NCI-H345 (cell line): ENCODE results near the gene NRAP.

Experiments
- DNase-seq: peaks from one replicate; lab custom pipeline; 2025; lab: John Stamatoyannopoulos, UW

Gene NRAP, protein sequence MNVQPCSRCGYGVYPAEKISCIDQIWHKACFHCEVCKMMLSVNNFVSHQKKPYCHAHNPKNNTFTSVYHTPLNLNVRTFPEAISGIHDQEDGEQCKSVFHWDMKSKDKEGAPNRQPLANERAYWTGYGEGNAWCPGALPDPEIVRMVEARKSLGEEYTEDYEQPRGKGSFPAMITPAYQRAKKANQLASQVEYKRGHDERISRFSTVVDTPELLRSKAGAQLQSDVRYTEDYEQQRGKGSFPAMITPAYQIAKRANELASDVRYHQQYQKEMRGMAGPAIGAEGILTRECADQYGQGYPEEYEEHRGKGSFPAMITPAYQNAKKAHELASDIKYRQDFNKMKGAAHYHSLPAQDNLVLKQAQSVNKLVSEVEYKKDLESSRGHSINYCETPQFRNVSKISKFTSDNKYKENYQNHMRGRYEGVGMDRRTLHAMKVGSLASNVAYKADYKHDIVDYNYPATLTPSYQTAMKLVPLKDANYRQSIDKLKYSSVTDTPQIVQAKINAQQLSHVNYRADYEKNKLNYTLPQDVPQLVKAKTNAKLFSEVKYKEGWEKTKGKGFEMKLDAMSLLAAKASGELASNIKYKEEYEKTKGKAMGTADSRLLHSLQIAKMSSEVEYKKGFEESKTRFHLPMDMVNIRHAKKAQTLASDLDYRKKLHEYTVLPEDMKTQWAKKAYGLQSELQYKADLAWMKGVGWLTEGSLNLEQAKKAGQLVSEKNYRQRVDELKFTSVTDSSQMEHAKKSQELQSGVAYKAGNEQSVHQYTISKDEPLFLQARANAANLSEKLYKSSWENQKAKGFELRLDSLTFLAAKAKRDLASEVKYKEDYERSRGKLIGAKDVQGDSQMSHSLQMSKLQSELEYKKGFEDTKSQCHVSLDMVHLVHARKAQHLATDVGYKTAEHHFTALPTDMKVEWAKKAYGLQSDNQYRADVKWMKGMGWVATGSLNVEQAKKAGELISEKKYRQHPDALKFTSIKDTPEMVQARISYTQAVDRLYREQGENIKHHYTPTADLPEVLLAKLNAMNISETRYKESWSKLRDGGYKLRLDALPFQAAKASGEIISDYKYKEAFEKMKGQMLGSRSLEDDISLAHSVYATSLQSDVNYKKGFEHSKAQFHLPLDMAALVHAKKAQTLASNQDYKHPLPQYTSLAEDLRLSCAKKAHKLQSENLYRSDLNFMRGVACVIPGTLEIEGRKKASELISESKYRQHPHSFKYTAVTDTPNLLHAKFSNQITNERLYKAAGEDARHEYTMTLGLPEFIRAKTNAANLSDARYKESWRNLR (N-terminal part only)

DNA sequence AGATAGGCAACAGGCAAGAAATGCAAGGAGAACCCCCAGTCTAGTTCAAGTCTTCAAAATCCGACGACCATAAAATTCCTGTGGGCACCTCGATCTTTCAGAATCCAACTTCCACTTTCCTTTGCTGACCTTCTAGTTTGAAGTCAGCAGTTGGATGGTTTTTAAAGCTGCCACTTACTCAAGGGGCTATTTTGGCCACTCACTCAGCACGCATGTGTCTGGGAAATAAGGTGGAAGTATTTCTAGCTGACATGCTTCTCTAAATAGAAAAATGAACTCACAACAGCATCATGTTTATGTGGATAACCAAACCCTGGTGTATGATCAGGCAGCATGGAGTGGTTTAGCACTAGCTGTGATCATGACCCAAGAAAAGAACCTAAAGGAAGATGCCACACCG lies at the start of gene NRAP:
Gene NRAP (minus strand): TSS at position 134 of the 400 bp plus-strand sequence. CDS start 159 bp downstream, outside the sequence.
- DNase-seq: no peak

DNA sequence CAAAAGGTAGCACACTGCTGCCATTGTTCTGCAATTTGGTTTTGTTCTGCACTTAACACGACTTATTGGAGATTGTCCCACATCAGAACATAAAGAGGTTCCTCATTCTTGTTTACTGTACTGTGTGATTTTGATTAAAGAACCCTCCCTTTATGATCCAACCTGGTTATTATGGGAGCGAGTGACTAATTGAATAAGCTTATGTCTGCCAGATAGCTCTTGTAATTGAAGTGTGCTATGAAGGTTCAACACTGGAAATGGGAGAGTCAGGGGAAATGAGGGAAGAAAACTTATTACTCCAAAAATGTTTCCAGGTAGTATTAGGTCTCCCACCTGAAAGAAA lies 49.8 kb upstream of the NRAP start:
- no peak for DNase-seq

DNA sequence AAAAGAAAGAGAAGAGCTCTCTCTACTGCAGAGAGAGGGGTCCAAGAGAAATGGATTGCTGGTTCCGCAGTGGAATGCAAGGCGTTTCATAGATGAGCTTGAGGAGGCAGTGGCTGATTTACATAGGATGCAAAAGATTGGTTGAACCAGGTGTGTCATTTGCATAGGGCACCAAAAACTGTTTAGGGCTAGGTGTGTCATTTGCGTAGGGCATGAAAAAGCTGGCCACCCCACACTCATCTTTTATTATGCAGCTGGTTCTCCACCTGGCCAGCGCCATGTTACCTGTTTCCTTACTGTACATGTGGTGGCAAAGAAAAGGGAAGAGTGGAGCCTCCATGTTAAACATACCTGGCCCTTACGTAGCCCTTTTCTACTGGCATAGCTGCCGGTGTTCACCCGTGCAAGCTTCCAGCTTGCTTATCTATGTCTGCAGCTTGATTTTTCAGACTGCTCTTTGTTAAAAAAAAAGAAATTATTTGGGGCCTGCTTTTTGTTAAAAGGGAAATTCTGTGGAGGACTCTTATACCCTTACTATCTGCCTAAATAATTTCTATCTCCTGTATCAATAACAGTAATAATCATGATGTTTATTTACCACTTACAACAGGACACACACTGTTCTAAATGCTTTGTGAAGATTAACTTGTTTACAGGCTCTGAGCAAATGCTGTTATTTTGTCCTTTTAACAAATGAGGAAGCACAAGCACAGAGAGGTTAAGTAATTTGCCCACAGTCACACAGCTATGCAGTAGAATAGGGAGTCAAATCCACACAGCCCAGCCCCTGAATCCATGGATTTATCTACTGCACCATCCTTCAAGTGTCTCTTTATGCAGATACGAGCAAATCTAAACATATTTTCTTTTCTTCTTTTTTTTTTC lies 49.2 kb upstream of the NRAP start:
- no peak for DNase-seq

DNA sequence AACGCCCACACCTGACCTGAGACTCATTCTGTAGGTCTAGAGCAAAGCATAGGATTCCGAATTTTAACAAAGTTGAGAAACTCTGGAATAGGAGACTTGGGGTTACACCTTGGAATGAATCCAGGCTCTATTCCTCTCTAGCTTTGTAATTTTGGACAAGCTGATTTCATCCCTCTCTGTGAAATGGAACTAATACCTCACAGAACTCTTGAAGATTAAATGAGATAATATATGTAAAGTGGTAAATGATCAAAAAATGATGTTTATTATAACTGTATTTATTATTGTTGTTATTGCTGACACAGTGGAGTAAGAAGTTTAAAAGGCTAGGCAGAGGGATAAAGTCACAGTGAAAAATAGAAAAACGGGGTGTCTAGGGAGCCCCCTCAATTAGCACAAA lies 48.2 kb upstream of the NRAP start:
- no peak for DNase-seq

DNA sequence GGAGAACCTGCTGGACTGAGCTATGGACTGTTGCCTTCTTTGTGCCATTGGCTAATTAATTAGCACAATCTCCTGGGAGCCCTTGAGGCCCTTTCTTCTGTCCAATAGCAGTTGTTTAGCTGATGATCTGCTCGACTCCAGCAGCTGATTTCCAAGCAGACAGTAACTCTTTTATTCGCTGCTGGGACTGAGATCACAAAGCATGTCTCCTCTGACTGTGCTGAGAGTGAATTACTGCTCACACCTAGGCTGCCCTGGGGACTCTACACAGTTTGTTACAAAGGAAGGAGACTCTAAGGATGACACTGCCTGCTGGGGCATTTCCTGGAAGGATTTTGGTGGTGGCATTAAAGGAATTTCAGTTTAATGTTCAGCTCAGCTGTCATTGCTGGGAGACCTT lies 47.3 kb upstream of the NRAP start:
- DNase-seq: no peak

DNA sequence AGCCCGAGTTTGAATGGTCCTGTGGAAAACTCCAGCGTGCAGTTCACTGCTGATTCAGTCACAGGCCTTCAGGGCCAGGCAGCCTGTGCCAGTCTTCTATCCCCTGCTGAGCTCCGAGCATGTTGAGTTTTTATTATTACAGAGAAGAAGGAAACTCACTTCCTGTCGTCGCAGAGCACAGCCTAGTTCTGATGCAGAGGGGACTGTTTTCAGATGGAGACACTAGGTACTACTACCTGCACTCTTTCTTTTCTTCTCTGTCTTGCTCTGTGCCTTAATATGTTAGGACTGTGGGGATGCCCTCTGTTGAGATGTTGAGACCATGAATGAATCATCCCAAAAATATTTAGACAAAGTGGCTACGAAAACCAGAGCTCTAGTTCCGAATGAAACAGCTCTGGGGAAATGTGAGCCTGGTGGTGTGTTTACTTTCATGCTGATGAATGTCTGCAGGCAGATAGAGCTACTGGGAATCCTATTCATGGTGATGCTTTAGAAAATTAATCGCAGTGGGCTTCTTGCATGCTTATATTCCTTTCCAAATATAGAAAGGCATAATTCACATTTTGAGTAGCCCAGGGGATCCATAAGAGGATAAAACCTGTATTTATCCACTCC lies 45.5 kb upstream of the NRAP start:
- DNase-seq: peak; percentile 69

DNA sequence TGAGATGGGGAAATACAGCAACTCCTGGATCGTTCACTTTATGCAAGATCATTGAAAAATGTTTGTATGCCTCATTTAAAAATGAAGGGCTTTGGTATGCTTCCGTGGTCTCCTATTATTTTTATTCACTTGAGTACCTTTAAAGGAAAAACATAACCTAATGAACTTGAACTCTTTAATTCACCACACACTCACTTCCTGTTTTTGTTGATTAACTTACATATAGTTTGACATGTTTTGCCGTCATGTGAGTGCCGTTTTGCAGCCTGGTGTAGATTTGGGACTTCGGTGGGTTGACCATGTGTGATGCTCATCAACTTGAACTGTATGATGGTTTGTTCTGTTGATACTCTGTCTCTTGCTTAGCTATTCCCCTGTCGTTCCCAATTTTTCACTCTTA lies 44.8 kb upstream of the NRAP start:
- no peak for DNase-seq

DNA sequence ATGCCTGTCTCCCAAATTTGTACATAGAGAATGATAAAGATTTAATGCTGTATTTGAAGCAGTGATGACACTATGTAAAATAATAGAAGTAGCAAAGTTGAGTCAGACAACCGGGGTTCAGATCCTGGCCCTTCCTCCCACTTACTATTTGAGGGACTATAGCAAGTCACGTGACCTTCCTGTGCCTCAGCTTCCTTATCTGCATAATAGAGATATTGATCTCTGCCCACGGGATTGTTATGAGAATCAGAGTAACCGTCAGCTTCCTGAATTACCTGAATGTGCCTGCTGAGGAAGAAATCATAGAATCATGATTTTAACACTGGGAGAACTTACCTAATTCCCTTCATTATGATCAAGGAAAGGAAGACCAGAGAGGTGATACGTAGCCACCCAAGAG lies 42.8 kb upstream of the NRAP start:
- no peak for DNase-seq

DNA sequence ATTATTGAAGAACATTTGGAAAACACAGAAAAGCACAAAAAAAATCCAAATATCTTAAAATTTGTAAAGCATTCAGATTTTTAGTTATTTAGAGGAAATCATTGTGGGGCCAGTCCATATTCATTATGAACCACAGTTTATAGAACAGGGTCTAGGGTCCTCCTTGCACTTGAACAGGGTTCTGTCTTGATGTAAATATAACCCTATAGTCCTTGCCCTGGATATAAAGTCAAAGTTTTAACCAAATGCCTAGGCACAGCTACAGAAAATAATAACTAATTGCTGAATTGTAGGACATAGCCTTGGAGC lies 41.5 kb upstream of the NRAP start:
- no peak for DNase-seq

DNA sequence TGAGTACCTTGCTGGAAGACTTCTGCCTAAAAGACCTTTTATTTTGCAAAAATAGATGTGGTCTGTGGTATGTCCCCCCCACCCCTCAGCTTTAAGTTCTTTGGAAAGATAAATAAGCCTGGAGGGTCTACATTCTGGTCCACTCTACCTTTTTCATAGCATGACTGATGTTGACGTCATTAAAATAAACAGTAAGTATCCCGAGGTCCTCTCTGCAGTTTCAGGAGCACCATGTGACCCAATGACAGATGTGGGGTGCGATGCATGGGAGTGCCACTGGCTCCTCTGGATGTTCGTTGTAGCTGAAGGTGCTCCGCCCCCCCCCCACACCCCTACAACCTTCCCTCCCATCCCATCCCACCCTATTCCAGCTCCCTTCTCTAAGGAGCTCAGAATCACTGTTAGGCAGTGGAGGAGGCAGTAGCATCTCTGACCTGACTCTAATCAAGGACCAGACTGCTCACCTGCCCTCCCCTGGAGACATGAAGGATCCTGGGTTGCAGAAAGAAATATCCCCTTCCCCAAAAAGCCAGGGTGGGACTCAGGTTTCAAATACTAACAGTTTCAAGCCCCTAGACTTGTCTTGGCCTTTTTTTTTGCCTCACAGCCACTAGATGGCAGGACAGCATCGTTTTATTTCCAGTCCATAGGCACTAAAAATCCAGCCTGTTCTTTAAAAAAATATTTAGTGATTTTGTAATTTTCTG lies 40.9 kb upstream of the NRAP start:
- DNase-seq: peak; percentile 13

DNA sequence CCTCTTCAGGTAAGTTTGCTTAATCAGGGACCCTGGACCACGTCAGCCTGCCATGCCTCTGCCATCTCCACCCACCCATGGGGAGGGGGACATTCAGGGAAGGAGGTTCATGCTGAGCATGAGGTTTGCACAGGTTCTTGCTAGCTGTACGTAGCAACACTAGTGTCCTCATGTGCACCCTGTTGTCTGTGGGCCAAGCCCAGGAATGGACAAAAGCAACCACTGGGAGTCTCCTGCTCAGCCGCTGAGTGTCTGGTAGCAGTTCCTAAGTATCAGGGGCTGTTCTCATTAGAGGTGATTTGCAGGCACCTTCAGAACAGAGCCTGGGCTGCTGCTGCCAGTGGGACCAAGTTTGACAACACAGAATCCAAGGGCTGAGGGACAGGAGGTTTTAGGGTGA lies 33.8 kb upstream of the NRAP start:
- no peak for DNase-seq

DNA sequence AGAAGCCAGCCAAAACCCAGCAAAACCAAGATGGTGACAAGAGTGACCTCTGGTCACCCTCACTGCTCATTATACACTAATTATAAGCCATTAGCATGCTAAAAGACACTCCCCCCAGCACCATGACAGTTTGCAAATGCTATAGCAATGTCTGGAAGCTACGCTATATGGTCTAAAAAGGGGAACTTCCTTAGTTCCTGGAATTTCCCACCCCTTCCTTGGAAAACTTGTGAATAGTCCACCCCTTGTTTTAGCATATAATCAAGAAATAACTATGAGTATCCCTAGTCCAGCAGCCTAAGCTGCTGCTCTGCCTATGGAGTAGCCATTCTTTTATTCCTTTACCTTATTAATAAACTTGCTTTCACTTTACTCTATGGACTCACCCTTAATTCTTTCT lies 31.9 kb upstream of the NRAP start:
- DNase-seq: no peak

DNA sequence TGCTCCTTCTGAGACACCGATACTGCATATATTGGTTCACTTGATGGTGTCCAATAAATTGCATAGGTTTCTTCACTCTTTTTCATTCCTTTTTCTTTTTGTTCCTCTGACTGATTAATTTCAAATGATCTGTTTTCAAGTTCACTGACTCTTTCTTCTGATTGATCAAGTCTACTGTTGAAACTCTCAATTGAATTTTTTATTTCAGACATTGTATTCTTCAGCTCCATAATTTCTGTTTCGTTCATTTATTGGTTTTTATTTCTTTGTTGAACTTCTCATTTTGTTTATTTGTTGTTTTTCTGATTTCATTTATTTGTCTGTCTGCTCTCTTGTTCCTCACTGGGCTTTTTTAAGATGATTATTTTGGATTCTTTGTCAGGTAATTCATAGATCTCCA lies 29.5 kb upstream of the NRAP start:
- DNase-seq: no peak

DNA sequence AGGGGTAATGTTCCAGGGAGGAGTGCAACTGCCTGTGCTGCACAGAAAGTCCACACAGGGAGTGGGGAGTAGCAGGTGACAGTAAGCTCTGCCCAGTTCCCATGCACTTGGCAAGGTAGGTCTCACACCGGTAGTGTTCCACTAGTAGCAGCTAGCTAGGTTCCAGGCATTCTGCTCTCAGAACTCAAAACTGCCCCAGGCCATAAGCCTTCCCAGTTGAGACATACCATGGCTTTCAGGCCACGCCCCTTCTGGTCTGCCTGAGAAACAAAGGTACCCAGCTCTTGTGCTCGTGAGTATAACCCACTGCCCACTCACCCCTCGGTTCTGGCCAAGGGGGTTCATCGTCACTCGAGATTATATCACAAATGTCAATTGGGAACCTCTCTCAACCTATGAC lies 28.4 kb upstream of the NRAP start:
- no peak for DNase-seq

DNA sequence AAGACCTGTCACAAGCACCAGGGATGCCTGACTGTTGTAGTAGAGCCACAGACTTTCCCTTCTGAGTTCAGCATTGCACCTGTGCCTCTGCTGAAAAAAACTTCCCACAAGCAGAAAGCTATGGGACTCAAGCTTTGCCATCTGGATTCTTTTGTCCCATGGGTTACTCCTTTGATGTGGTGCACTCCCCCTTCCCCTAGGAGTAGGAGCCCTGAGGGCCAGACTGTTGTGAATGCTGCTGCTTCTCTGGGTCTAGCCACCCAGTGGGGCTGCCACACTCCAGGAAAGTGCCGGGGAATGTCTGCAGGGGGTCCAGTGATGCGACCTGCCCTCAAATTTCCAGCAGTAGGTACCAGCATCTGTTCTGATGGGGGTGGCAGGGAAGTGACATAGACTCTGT lies 27.5 kb upstream of the NRAP start:
- DNase-seq: no peak

DNA sequence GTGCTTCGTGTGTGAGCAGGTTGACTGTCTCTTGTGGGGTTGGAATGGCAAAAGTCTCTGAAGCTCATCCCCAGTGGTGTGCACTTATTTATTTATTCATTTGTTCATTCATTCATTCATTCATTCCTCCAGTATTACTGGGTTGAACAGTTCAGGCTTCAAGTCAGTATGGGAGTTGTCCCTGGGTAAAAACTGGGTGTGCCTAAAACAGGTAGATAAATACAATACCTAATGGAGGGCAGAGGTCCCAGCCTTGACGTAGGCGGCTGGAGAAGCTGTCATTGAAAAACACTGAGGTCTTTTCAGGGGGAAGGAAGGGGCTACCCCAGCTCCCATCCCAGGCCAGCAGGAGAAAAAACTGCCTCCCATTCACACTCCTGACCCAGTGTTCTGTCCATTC lies 26.9 kb upstream of the NRAP start:
- no peak for DNase-seq

DNA sequence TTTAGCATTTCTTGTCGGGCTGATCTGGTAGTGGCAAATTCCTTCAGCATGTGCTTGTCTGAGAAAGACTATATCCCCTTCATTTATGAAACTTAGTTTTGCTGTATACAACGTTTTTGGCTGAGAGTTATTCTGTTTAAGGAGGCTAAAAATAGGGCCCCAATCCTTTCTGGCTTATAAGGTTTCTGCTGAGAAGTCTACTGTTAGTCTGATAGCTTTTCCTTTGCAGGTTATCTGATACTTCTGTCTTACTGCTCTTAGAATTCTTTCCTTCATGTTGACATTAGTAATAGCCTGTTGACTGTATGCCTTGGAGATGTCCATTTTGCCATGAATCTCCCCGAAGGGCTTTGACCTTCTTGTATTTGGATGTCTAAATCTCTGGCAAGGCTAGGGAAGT lies 25.7 kb upstream of the NRAP start:
- DNase-seq: no peak

DNA sequence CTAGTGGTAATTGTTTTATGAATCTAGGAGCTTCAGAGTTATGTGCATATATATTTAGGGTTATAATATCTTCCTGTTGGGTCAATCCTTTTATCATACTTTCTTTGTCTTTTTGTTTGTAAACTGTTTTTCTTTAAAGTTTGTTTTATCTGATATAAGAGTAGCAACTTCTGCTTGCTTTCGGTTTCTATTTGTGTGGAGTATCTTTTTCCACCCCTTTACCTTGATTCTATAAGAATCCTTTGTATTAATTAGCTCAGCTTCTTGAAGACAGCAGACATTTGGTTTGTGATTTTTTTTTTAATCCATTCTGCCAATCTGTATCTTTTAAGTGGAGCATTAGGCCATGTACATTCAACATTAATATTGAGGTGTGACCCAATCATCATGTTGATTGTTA lies 25.2 kb upstream of the NRAP start:
- no peak for DNase-seq

DNA sequence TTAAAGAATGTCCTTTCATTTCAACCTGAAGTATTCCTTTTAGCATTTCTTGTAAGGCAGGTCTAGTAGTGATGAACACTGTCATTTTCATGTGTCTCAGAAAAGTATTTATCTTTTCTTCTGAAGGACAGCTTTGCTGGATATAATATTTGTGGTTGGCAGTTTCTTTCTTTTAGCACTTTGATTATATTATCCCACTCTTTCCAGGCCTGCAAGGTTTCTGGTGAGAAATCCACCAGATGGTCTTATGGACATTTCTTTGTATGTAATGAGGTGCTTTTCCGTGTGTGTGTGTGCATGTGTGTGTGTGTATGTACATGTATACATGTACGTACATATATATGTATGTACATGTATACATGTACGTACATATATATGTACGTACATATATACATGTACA lies 23.2 kb upstream of the NRAP start:
- DNase-seq: no peak

DNA sequence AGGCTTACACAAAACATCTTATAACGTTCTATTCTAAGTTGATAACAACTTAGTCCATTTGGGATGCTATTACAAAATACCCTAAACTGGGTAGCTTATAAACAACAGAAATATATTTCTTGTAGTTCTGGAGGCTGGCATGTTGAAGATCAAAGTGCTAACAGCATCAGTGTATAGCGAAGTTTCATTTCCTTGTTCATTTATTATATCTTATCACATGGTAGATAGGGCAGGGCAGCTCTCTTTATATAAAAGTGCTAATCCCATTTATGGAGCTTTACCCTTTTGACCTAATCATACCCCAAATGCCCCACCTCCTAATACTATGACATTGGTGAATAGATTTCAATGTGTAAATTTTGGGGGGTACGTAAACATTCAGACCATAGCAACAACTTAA lies 22.2 kb upstream of the NRAP start:
- DNase-seq: no peak

DNA sequence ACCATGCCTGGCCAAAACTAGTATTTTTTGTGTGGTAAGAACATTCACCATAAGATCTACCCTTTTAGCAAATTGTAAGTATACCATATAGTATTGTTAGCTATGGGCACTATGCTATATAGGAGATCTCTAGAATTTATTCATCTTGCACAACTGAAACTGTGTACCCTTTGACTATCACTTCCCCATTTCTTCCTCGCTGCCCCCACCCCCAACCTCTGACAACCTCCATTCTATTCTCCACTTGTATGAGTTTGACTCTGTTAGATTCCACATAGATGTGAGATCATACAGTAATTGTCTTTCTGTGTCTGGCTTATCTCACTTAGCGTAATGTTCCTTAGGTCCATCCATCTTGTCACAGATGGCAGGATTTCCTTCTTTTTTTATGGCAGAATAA lies 19.5 kb upstream of the NRAP start:
- no peak for DNase-seq
